HG03469 (cell line): ENCODE results near the gene SLC7A4.

Experiments
- ATAC-seq: cut with Tn5 transposase; IDR thresholded peaks from one replicate; pipeline ENCODE4 v1.9.1; 2021; ENCODE audit warnings: mild to moderate bottlenecking, moderate library complexity, moderate number of reproducible peaks; ENCODE audit not compliant: unreplicated experiment

SLC7A4 gene

DNA sequence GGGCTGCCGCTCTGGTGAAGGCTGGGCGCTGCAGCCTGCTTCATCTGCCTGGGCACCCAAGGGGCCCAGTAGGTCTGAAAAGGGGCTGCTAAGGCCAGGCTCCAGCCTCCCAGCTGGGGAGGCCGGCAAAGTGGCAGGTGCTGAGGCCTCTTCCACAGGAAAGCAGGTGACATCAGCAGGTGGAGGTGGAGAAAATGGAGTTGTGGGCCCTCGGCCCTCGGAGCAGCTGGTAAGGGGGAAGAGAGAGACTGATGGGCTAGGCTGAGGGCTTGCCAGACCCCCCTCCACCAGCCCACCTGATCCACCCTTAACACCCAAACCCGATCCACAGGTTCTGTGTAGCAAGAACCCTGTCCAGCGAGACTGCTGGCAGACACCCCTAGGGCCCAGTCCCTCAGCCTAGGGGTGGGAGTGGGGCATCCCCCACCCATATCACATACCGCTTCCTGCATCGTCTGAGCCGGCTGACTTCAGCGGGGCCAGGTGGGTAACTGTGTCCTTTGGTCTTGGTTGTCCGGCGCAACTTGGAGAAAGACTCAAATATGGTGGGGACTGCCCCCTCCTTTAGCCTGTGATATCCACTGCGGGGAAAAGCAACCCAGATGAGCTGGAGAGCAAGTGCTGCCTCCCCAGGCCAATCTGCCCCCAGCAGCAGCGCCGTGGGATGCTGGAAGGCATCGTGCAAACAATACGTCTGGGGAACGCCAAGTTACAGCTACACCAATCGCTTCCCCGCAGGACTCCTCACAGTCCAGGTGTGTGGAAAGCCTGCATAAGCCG, 32.0 kb downstream of the SLC7A4 start:
- ATAC-seq = no peak

DNA sequence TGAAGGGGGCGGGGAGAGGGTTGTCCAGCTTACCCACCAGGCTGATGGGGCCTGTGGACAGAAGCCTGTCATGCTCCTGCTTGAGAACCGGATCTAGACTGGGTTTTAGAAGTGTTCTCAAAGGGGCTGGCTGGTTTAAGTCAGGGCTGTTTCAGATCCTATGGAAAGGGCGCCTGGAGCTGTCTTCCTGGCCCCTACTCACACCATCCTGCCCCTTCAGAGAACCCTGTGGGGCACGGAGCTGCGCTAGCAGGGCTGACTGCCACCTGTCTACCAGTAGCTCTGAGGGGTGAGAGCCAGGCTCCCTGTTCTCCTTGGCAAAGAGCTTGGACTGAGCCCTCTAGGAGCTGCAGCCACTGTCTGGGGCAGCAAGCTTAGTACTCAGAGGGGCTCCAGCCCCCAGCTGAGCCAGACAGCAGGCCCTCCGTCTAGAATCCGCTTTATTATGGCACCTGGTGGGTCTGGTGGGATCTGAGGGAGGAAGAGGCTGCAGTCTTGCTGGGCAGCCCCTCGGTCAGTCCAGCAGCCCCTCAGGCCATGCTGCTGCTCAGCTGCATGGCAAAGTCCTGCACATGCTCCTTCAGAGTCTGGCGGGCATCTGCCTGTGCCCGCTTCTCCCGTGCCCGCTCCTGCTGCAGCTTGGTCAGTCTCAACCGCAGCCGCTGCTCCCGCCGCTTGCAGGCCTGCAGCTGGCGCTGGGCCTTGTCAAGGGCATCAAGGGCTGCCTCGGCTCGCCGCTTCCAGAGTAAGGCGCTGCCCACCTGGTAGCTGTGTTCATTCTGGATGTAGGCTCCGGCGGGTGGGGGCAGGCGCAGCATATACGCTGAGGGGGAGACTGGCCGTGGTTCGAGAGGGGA, 32.8 kb downstream of the SLC7A4 start:
- ATAC-seq = no peak

DNA sequence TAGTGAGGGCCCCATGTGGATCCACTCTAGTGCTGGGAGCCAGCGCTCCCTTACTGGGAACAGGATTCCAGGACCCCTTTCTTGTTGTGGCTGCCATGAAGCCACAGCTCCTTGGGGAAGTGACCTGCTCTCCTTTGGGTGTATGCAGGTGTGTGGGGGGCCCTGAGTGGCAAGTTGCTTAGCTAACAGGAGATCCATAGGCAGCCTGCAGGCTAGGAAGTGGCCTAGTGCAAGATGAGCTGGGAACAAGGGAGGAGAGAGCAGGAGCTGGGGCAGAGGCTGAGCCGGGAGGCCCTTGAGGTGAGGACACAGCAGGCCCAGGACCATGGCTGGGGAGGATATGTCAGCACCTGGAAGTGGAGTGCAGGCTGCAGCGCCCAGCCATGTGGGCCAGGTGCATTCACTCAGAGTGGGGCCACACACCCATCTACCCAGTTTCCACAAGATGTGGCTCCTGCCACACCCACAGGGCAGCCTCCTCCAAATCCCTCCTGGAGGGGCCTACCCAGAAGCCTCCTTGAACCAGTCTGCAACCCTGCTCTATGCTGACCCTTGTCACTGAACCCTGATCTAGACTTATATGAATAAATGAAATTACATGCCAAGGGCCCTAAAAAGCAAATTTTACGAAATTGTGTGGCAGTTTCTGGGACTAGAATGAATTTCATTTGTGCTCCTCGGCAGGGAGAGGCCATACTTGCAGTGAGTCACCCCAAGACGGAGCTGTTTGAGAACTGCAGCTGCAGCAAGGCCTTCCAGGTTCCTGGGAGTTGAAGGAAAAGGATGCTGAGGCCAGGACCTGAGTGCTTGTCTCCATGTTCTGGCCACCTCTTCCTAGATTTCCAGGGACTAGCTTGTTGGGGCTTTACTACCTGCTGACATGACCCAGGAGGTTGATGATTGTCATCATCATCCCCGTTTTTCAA, 33.7 kb downstream of the SLC7A4 start:
- ATAC-seq = no peak

DNA sequence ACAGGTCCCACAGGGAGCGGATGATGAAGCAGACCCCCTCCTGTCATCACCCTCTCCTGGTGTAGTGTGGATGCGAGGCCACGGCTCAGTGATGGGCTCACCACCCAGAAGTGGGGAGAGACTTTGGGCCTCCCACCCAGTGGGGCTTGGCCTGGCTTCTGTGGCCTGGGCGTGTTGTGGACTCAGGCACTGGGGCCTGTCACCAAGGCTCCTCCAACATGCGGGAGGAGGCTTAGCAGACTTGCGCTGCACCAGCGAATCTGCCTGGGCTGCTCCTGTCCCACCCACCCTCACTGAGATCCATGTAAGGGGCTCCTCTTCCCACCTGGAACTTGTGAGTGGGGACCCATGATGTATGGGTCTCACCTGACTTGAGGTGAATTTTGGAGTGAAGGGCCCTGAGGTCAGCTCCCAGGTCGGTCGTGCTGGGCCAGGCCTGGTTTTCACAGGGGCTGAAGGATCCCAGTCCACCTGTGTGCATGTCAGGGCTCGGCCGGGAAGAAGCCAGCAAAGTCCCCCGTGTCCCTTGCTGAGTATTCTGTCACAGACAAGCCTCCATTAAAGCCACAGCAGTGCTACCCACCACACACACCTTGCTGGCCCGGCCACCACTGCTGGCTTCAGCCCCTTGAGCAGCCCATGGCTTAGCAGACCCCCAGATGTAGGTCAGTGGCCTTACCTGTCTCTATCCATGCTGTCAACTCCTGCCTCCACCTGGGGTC, 34.7 kb downstream of the SLC7A4 start:
- no peak for ATAC-seq

DNA sequence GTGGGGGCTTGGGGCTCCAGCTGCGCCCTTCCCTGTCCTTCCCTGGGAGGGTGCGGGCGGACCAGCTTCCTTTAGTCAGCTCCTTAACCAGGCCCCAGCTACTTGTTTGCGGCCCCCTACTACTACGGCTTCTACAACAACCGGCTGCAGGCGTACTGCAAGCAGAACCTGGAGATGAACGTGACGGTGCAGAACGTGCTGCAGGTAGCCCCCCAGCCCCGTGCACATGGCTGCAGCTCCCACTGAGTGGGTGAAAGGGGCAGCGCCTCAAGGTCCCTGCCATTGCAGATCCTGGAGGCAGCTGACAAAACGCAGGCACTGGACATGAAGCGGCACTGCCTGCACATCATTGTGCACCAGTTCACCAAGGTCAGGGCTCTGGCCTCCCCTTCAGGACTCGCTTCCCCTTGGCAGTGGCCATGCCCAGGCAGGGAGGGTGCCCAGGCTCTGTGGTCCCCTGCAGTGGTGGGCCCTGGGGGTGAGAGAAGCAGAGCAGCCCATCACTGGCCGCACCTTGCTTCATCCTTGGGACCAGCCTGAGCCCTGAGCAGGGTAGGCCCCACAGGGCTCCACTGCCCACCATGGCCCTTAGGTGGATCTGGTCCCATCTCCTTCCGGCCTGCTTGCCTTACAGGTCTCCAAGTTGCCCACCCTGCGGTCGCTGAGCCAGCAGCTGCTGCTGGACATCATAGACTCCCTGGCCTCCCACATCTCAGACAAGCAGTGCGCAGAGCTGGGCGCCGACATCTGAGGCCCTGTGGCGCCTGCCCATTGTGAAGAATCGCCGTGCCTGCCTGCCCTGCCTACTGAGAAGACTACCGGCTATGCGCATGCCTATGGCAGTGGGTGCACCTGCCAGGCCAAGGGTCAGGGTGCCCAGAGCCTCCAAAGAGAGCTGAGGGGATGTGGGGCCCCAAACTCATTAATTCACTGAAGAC, 35.5 kb downstream of the SLC7A4 start:
- ATAC-seq = no peak

DNA sequence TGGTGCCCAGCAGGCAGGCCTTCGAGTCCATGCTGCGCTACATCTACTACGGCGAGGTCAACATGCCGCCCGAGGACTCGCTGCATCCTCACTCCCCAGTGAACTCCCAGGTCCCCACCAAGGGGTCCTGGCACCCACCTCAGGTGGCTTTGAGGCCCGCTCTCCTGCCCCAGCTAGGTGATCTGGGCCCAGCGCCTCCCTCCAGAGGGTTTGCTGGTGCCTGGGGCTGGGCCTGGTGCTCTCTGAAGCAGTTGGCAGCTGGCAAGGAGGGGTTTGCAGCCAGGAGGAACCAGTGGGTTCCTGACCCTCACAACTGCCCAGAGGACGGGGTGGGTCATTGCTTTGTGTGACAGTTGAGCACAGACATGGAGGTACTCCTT, 36.3 kb downstream of the SLC7A4 start:
- no peak for ATAC-seq

DNA sequence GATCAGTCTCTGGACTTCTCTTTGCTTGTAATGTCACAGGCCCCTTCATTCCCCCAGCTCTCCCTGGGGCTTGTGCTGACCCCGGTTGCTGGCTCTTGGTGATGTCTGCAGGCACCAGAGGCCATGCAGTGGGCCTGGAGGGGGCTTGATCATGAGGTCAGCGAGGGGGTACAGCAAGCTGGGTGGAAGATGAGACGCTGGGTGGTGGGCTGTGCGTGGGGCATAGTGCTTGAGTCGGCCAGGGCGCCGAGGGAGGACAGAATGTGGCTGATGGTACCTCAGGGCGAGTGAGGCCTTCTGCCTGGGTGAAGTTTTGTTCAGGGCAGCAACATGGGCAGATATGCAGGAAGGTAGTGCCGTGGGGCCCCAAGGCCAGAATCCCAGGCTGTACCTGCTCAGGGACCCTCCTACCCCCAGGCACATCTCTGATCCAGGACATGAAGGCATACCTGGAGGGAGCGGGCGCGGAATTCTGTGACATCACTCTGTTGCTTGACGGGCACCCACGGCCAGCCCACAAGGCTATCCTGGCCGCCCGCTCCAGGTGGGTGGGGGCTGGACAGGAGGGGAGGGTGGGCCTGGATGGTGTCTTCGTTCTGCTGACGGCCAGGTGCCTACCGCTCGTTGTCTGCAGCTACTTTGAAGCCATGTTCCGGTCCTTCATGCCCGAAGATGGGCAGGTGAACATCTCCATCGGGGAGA, 36.9 kb downstream of the SLC7A4 start:
- no peak for ATAC-seq

DNA sequence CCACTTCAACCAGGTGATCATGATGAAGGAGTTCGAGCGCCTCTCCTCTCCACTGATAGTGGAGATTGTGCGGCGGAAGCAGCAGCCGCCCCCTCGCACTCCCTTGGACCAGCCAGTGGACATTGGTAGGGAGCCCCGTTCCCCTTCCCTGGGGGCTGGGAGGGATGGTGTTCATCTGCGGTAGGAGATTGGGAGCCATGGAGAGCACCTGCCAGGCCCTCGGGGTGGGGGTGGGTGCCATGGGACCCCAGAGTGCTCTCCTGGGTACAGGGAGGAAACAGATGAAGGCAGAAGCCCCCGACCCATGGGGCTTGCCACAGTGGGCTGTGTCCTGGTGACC, 37.5 kb downstream of the SLC7A4 start:
- ATAC-seq = no peak

DNA sequence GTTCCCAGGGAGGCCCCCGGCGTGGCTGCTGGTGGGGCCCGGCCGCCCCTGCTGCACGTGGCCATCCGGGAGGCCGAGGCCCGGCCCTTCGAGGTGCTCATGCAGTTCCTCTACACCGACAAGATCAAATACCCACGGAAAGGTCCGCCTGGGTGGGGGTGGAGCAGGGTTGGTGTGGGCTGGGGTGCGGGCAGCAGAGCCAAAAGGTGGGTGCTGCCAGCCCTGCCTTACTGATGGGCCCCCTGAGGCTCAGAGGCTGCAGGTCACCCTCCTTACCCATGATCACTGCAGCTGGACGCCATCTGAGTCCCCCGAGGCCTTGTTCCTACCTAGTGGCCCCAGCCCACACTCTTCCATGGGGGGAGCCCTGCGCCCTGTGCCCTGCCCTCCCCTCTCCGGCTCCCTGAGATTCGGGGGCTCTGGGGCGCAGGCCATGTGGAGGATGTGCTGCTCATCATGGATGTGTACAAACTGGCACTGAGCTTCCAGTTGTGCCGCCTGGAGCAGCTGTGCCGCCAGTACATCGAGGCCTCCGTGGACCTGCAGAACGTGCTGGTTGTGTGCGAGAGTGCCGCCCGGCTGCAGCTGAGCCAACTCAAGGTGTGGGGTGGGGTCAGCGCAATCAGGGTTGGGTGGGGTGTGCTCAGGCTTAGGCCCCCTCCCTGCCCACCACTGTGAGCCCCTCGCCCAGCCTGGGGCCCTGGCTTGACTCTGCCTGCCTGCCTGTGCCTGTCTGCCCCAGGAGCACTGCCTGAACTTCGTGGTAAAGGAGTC, 38.0 kb downstream of the SLC7A4 start:
- ATAC-seq = no peak

DNA sequence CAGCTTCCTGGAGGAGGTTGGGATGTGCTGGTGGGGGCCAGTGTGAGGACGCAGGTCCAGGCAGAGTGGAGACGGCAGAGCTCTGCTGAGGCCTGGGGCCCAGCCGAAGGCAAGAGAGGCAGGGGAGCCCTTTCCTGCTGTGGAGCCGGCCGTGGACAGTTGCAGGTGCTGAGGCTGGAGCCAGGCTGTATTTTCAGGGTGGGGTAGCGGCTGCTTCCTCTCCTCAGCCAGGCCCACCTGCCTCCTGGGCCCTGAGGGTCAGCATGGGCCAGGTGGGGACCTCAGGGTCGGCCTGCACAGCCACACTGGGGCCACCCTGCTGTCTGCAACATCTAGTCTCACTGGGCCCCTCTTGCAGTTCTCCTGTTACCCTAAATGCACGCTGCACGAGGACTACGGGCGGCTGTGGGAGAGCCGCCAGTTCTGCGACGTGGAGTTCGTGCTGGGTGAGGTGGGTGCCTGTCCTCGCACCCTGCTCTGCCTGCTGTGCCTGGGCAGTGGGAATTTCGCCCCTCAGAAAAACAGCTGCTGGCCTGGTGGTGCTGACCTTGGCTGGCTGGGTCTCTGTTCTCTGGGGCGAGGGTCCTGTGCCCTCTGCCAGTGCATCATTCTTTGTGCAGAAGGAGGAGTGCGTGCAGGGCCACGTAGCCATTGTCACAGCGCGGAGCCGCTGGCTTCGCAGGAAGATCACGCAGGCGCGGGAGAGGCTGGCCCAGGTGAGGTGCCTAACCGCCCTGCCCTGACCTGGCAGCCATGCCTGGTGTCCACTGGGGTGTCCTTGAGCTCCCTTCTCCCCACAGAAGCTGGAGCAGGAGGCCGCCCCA, 38.8 kb downstream of the SLC7A4 start:
- ATAC-seq = no peak

DNA sequence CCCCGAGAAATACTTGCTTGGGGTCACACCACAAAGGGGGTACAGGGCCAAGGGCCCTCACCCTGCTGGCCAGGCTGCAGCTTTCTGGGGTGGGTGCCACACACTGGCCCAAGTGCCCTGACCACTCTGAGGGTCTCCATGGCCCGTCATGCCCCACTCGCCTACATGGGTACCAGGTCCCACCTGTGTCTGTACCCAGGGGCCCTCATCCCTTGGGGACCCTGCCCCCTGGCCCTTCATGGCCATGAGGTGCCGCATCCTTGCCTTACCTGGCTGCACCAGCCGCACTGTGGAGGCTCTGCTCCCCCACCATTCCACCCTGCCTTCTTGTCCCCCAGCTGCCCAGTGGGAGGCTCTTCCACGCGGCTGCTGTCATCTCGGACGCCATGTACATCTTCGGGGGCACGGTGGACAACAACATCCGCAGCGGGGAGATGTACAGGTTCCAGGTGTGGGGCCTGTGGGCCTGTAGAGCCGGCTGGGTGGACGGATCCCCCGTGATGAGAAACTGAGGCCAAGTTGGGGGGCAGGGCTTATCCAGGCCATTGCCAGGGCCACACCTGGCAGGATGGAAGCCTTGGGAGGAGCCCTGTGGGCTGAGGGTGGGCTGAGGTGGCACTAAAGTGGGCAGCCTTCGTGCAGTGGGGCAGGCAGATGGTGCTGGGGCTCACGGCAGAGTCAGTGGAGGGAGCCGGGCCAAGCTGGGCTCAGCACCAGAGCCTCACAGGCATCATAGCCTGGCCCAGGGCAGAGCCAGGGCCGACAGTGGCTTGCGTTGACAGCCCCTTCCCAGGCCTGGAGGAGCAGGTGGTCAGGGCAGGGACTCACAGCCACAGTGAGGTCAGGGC, 39.7 kb downstream of the SLC7A4 start:
- no peak for ATAC-seq

DNA sequence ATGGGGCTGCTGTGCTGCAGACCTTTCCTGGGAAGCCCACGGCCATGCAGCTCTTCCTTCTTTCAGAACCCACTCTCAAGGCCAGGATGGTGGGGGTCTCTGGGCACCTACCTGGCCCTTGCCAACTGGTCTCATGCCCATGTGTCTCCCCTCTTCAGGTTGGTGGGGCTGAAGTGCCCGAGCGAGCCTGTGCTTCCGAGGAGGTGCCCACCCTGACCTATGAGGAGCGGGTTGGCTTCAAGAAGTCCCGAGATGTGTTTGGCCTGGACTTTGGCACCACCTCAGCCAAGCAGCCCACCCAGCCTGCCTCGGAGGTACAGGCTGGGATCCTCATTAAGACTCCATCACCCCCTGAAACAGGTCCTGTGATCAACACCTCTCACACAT, 40.3 kb downstream of the SLC7A4 start:
- no peak for ATAC-seq

DNA sequence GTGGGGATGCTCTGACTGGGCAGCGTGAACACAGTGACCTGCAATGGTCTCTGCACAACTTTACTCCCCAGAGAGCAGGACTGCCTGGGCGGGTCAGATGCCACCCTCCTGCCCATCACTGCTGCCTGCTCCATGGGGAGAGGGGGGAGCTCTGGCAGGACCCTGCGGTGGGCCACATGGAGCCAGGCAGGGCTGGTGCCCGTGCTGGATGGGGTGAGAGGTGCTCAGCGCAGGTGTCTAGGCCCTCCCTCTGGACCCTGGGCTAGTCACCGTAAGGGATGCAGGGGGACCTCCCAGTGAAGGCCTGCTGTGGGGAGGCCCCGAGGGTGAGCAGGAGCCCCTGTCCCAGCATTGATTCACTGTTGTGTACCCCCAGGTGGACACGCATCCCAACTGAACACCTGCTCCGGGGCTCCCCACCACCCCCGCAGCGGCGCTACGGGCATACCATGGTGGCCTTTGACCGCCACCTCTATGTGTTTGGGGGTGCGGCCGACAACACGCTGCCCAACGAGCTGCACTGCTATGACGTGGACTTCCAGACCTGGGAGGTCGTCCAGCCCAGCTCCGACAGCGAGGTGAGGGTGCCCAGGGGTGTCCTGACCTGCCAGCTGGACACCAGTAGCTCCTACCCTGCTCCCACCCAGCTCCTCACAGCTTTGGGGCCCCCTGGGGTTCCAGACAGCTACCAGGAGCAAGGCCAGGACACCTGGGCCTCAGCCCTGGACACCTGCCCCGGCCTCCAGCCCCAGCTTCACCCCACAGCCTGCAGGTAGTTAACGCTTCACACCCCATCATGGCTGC, 40.9 kb downstream of the SLC7A4 start:
- ATAC-seq = no peak

DNA sequence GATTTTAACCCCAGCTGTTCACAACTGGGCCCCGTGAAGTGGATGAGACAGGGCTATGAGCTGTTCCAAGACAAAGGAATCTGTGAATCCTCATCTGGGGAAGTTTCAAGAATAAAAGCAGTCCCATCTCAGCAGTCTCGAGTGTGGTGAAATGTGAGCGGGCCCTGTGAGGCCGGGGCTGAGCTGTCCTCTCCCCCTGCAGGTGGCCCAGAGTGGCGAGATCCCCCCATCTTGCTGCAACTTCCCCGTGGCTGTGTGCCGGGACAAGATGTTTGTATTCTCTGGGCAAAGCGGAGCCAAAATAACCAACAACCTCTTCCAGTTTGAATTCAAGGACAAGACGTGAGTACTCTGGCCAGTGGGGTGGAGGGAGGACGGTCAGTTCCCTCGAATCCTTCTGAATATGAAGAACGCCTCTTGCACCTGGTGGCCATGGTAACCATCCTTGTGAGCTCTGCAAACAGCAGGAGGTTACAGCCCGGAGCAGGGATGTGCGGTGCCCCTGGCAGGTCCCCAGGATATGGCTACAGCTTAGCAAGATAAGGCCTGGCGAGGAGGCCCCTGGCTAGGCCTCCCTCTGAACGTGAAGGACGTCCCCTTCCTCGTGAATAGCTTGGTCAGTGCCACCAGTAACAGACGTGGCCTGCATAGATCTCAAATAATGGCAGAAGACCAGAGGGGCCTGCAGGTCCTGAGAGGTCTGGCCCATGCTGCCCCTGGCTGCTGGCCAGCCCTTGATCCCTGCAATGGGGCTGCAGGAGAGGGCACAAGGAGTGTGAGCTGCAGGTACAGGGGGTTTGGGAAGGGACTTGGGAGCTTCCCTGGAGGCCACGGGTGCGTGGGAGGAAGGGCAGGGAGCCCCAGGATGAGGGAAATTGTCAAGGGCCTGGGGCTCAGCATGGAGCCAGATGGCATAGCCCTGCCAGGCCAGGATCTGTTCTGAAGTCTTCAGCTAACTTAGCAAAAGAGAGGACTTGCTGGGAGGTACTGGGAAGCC, 41.9 kb downstream of the SLC7A4 start:
- no peak for ATAC-seq
